B cell (primary cell): ENCODE data around the gene CCDC192. TPM values are rescaled to one million over a fixed set of nuclear protein-coding genes. Genes with fewer than 3 reads are reported as not detected.

Source experiments
- ATAC-seq: fragments of 200-7000 bp; cut with Tn5 transposase; one replicate; pipeline ENCODE4 v1.10.0; 2021; ENCODE audit warnings: low read depth, mild to moderate bottlenecking, moderate number of reproducible peaks, moderate library complexity
- CTCF ChIA-PET: fragments of 350-600 bp; sonication (Branson Sonifier 250); formaldehyde crosslinking; loops from one replicate; lab custom pipeline; 2021; ENCODE audit warnings: antibody characterized with exemption, inconsistent platforms; lab: Charles Lee
- POLR2A ChIA-PET: fragments of 350-600 bp; sonication (Branson Sonifier 250); formaldehyde crosslinking; loops from one replicate; lab custom pipeline; 2021; ENCODE audit warnings: antibody characterized with exemption; lab: Charles Lee
- DNase-seq: peaks from one replicate; pipeline ENCODE4 v3.0.0; 2013
- H2AFZ ChIP-seq: 2 replicates; pipeline ENCODE4 v1.6.1; 2012; ENCODE audit warnings: mild to moderate bottlenecking, low read depth, low read length; ENCODE audit not compliant: insufficient read depth, poor library complexity, severe bottlenecking
- H3K27ac ChIP-seq, 2 donors: 1 replicate in 1 of 2; 2 replicates in 1 of 2; pipeline ENCODE4 v1.5.1; 2012 to 2013; ENCODE audit warnings: low read length in 2 of 2, mild to moderate bottlenecking in 2 of 2, moderate library complexity in 1 of 2
- H3K27me3 ChIP-seq, 4 experiments: fragments of 200-600 bp in 1 of 4; sonication (generic) in 1 of 4; replicated peaks in 1 of 4; 1 replicate in 2 of 4; 2 replicates in 2 of 4; pipeline versions ENCODE4 v1.6.1 to v1.7.0; 2013 to 2016; ENCODE audit warnings: low read length in 3 of 4, mild to moderate bottlenecking in 2 of 4, mixed read lengths in 1 of 4, moderate library complexity in 1 of 4; ENCODE audit not compliant: insufficient read depth in 4 of 4, control insufficient read depth in 3 of 4; ENCODE audit errors: control extremely low read depth in 1 of 4
- H3K36me3 ChIP-seq, 2 experiments: replicated peaks in 1 of 2; 1 replicate in 1 of 2; 2 replicates in 1 of 2; pipeline versions ENCODE4 v1.6.1 to v1.7.1; 2013; ENCODE audit warnings: low read length in 1 of 2; ENCODE audit not compliant: insufficient read depth in 2 of 2, control insufficient read depth in 1 of 2; ENCODE audit errors: control extremely low read depth in 1 of 2, extremely low read depth in 1 of 2
- H3K4me1 ChIP-seq, 2 donors: fragments of 200-600 bp in 1 of 2; sonication (generic) in 1 of 2; 1 replicate in 1 of 2; 2 replicates in 1 of 2; pipeline versions ENCODE4 v1.5.1 to v1.6.1; 2013 to 2017; ENCODE audit warnings: low read length in 2 of 2; ENCODE audit not compliant: control insufficient read depth in 2 of 2, insufficient read depth in 2 of 2
- H3K4me2 ChIP-seq: replicated peaks from 2 replicates; pipeline ENCODE3; 2012; ENCODE audit warnings: mild to moderate bottlenecking, low read depth, low read length; ENCODE audit not compliant: poor library complexity, severe bottlenecking
- H3K4me3 ChIP-seq, 5 experiments: fragments of 200-600 bp in 1 of 5; sonication (generic) in 1 of 5; 1 replicate in 3 of 5; 2 replicates in 2 of 5; pipeline versions ENCODE4 v1.5.1 to v1.7.0; 2011 to 2016; ENCODE audit warnings: low read length in 4 of 5, mild to moderate bottlenecking in 4 of 5, low read depth in 2 of 5, control low read depth in 1 of 5, moderate library complexity in 1 of 5; ENCODE audit not compliant: insufficient read depth in 1 of 5; ENCODE audit errors: control extremely low read depth in 1 of 5, extremely low read depth in 1 of 5
- H3K79me2 ChIP-seq: fragments of 200-600 bp; sonication (generic); one replicate; pipeline ENCODE4 v1.6.0; 2016; ENCODE audit warnings: low read length; ENCODE audit not compliant: control insufficient read depth, insufficient read depth
- H3K9ac ChIP-seq: fragments of 200-600 bp; sonication (generic); 2 replicates; pipeline ENCODE4 v1.6.1; 2017; ENCODE audit warnings: mild to moderate bottlenecking, low read length, moderate library complexity
- H3K9me3 ChIP-seq, 3 donors: one replicate each; pipeline versions ENCODE4 v1.6.1 to v1.7.1; 2013; ENCODE audit warnings: low read length in 2 of 3; ENCODE audit not compliant: control insufficient read depth in 2 of 3, insufficient read depth in 1 of 3; ENCODE audit errors: control extremely low read depth in 1 of 3
- H4K20me1 ChIP-seq: 2 replicates; pipeline ENCODE4 v1.6.0; 2012; ENCODE audit warnings: mild to moderate bottlenecking, low read length; ENCODE audit not compliant: insufficient read depth, control insufficient read depth, poor library complexity, severe bottlenecking
- H3K27ac Mint-ChIP-seq: one replicate; pipeline ENCODE4 v1.8.0; 2021; ENCODE audit warnings: mixed read lengths
- H3K27me3 Mint-ChIP-seq: one replicate; pipeline ENCODE4 v1.8.0; 2021; ENCODE audit warnings: mixed read lengths
- H3K4me1 Mint-ChIP-seq: one replicate; pipeline ENCODE4 v1.8.0; 2021; ENCODE audit warnings: mixed read lengths
- H3K4me3 Mint-ChIP-seq: one replicate; pipeline ENCODE4 v1.8.0; 2021; ENCODE audit warnings: mixed read lengths
- H3K9me3 Mint-ChIP-seq: one replicate; pipeline ENCODE4 v1.8.0; 2022; ENCODE audit warnings: mixed read lengths; ENCODE audit not compliant: insufficient read depth
- EZH2 ChIP-seq: IDR thresholded peaks from 2 replicates; pipeline ENCODE4 v1.6.1; 2012; ENCODE audit warnings: borderline replicate concordance, low read depth, mild to moderate bottlenecking, moderate library complexity, low read length; ENCODE audit not compliant: insufficient read depth, poor library complexity, severe bottlenecking
- WGBS: methylation state at CpG from one replicate; pipeline ENCODE4 v1.1.5; 2013; ENCODE audit warnings: missing lambda C conversion rate; ENCODE audit not compliant: insufficient coverage; 5-methylcytosine and 5-hydroxymethylcytosine counted together
- intact Hi-C: fragments of 100-400 bp; cut with micrococcal nuclease; formaldehyde crosslinking; loops from one replicate; pipeline ENCODE4 v1.10.0; 2022
- polyA plus RNA-seq: library from polyadenylated mRNA; depleted of rRNA; stranded (reverse); fragments of >200 nt; gene quantifications from 2 replicates; pipeline ENCODE4 v1.2.3, GENCODE V29; 2012
- total RNA-seq, 2 donors: library from RNA; stranded (reverse); fragments of 120-200 nt in 1 of 2; gene quantifications; 1 replicate in 1 of 2; 2 replicates in 1 of 2; pipeline versions ENCODE4 v1.2.3 to v1.2.4, GENCODE V29; 2013 to 2022
- TF ChIP-seq, protein P1 (sequence below): fragments of 200-600 bp; IDR thresholded peaks from one replicate; pipeline ENCODE4 v1.8.0; 2022; ENCODE audit warnings: antibody characterized with exemption, mild to moderate bottlenecking

CCDC192 gene
- total and polyA plus RNA-seq, 2 donors (not counting 1 experiment from before 2014, with no cell fraction given), result not detected

DNA sequence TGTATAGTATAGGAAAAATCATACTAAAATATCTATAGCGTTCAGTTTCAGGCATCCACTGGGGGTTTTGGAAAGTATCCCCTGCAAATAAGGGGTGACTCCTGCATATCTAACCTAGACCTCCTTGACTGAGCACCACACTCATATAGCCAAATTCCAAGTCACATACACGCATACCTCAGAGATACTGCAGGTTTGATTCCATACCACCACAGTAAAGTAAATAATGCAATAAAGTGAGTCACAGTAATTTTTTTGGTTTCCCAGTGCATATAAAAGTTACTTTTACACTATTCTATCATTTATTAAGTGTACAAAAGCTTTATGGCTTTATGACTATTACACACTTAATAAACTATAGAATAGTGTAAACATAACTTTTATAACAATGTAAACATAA, 151.3 kb downstream of the CCDC192 start:
- CTCF ChIA-PET, result no interaction called here
- Histone ChIP-seq H3K36me3 (no peaks in the 10 kb centered on the region), H3K9ac (no peak overlapping the region), H3K4me2 (no peak overlapping the region), H3K4me1 (no peaks in the 10 kb centered on the region), H3K27me3 (no peaks in the 10 kb centered on the region), H4K20me1 (no peaks in the 10 kb centered on the region), H3K9me3 (no peaks in the 10 kb centered on the region), H3K79me2 (no peaks in the 10 kb centered on the region), H3K27ac (no peak overlapping the region), H3K4me3 (no peak overlapping the region), H2AFZ (no peak overlapping the region)
- POLR2A ChIA-PET, result no interaction called here
- Mint-ChIP-seq H3K27ac (no peak overlapping the region), H3K4me3 (no peak overlapping the region), H3K27me3 (peaks cover 1% of the 10 kb centered on the region), H3K9me3 (no peaks in the 10 kb centered on the region), H3K4me1 (no peaks in the 10 kb centered on the region)
- no peak for TF ChIP-seq EZH2
- TF ChIP-seq, protein P1, sequence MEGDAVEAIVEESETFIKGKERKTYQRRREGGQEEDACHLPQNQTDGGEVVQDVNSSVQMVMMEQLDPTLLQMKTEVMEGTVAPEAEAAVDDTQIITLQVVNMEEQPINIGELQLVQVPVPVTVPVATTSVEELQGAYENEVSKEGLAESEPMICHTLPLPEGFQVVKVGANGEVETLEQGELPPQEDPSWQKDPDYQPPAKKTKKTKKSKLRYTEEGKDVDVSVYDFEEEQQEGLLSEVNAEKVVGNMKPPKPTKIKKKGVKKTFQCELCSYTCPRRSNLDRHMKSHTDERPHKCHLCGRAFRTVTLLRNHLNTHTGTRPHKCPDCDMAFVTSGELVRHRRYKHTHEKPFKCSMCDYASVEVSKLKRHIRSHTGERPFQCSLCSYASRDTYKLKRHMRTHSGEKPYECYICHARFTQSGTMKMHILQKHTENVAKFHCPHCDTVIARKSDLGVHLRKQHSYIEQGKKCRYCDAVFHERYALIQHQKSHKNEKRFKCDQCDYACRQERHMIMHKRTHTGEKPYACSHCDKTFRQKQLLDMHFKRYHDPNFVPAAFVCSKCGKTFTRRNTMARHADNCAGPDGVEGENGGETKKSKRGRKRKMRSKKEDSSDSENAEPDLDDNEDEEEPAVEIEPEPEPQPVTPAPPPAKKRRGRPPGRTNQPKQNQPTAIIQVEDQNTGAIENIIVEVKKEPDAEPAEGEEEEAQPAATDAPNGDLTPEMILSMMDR, result no peak
- WGBS, result no CpG with 5 or more reads among the region's 2 CpGs
- intact Hi-C loops, result no loop called here
- ATAC-seq (no peak), DNase-seq (no peak)

DNA sequence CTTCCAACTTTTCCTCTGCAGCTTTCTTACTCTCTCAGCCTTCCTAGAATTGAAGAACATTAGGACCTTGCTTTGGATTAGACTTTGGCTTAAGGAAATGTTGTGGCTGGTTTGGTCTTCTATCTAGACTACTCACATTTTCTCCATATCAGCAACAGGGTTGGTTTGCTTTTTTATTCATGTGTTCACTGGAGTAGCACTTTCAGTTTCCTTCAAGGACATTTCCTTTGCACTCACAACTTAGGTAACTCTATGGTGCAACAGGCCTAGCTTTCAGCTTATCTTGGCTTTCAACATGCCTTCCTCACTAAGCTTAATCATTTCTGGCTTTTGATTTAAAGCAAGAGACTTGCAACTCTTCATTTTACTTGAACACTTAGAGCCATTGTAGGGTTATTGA, 153.1 kb downstream of the CCDC192 start:
- ChIA-PET POLR2A (no interaction called here), CTCF (interaction anchor here (0.9 kb wide), 1 partner anchor 15 kb away, joined by 3 read pairs; no protein-coding TSS in a partner anchor)
- Histone ChIP-seq H3K79me2 (no peaks in the 10 kb centered on the region), H3K9me3 (no peaks in the 10 kb centered on the region), H2AFZ (no peak overlapping the region), H3K4me3 (no peak overlapping the region), H3K27ac (no peak overlapping the region), H4K20me1 (no peaks in the 10 kb centered on the region), H3K4me1 (no peaks in the 10 kb centered on the region), H3K36me3 (no peaks in the 10 kb centered on the region), H3K4me2 (no peak overlapping the region), H3K27me3 (no peaks in the 10 kb centered on the region), H3K9ac (no peak overlapping the region)
- no peak overlapping the region for H3K27ac Mint-ChIP-seq
- TF ChIP-seq, protein P1, result no peak
- TF ChIP-seq EZH2, result no peak
- ATAC-seq (no peak), DNase-seq (no peak)
- H3K4me3 Mint-ChIP-seq, result no peak overlapping the region
- no peaks in the 10 kb centered on the region for H3K9me3 Mint-ChIP-seq
- peaks cover 5% of the 10 kb centered on the region for H3K27me3 Mint-ChIP-seq
- H3K4me1 Mint-ChIP-seq, result no peaks in the 10 kb centered on the region
- intact Hi-C loops, result no loop called here
